Measurements from ENCODE around the gene LCN15. TPM values are rescaled to one million over a fixed set of nuclear protein-coding genes. Genes with fewer than 3 reads are reported as not detected.

The LCN15 gene
- total and polyA plus RNA-seq, 2 of the 13 experiments (the other 11 are each of a cell fraction or from before 2014, with no cell fraction given): 1.3 to 53.7 TPM

- H3K27me3 ChIP-seq (ENCODE audit: control insufficient read depth in 1 of 2, insufficient read depth in 2 of 2, low read length in 2 of 2): peaks cover 18 to 60% of the 10 kb centered on the region in 2 experiments; a peak in 4 of 5 replicates
- H2AFZ ChIP-seq (ENCODE audit: low read length): no peak overlapping the region
- no peaks in the 10 kb centered on the region for H4K20me1 ChIP-seq (ENCODE audit: insufficient read depth, low read length)
- DNase-seq (ENCODE audit: low spot score) (no peak), FAIRE-seq (no peak), ATAC-seq (no peak)
- no peaks in the 10 kb centered on the region for H3K79me2 ChIP-seq (ENCODE audit: insufficient read depth, low read length)
- H3K36me3 ChIP-seq (replicated peaks in 1 of 2; ENCODE audit: control insufficient read depth in 1 of 2, insufficient read depth in 2 of 2, low read length in 2 of 2): no peaks in the 10 kb centered on the region
- 30% methylated on average over 2 of the region's 2 CpGs for WGBS (ENCODE audit: low lambda C conversion rate)
- intact Hi-C loops (cut with micrococcal nuclease; ENCODE audit: unreplicated experiment) (no loop called here), in situ Hi-C loops (cut with HindIII; ENCODE audit: extremely low pct_ligation_motif_present, low pct_unique_long_range_greater_than_20kb) (no loop called here)
- ChIA-PET CTCF (ENCODE audit: low intra/inter-chr PET ratio, low total read pairs) (no interaction called here), POLR2A (interaction anchor here (0.9 kb wide), 1 partner anchor 22 kb away, joined by 3 read pairs; no protein-coding TSS in a partner anchor)
- H3K4me2 ChIP-seq (ENCODE audit: low read depth, low read length): no peak overlapping the region
- H3K4me1 ChIP-seq (ENCODE audit: insufficient read depth, low read length): peaks cover 12% of the 10 kb centered on the region; the same call in 1 of the 2 replicates
- H3K9ac ChIP-seq (ENCODE audit: insufficient read depth, low read depth, low read length): no peak overlapping the region
- H3K4me3 ChIP-seq (replicated peaks in 1 of 3; ENCODE audit: insufficient read depth in 1 of 3, low read depth in 2 of 3, low read length in 3 of 3): no peak overlapping the region
- peaks cover 15% of the 10 kb centered on the region for H3K9me3 ChIP-seq (ENCODE audit: low read length)
- no peak overlapping the region for H3K27ac ChIP-seq (ENCODE audit: extremely low read length, insufficient read depth, low read length)
- no TSS peak for BruUV-seq (replicated peaks)
- no peak for TF ChIP-seq TMF1 (CRISPR knock-in tag; IDR thresholded peaks at IDR 0.05; ENCODE audit: low read depth)
- no peak for TF ChIP-seq PTBP1 (IDR thresholded peaks at IDR 0.05; ENCODE audit: low read depth, low read length, poor library complexity, severe bottlenecking)
- TF ChIP-seq ZBTB39 (CRISPR knock-in tag; IDR thresholded peaks at IDR 0.05): no peak
- no peak for TF ChIP-seq POGZ (CRISPR knock-in tag; IDR thresholded peaks at IDR 0.05)
- no peak for TF ChIP-seq CREB1 (IDR thresholded peaks at IDR 0.05)
- TF ChIP-seq CREB1 (CRISPR knock-in tag; IDR thresholded peaks at IDR 0.05): no peak
- no peak for TF ChIP-seq ATF7 (IDR thresholded peaks at IDR 0.05)
- no peak for TF ChIP-seq ATF7 (CRISPR knock-in tag; IDR thresholded peaks at IDR 0.05)
- no peak for TF ChIP-seq HOXA5 (CRISPR knock-in tag; IDR thresholded peaks at IDR 0.05)
- TF ChIP-seq CEBPB (IDR thresholded peaks at IDR 0.05; ENCODE audit: borderline replicate concordance, low read depth, low read length): no peak
- TF ChIP-seq AFF4 (CRISPR knock-in tag; IDR thresholded peaks at IDR 0.05): no peak
- no peak for TF ChIP-seq KDM4B (CRISPR knock-in tag; IDR thresholded peaks at IDR 0.05)
- TF ChIP-seq PRPF4 (IDR thresholded peaks at IDR 0.05; ENCODE audit: low read depth, low read length, poor library complexity, severe bottlenecking): no peak
- no peak for TF ChIP-seq ZNF12 (CRISPR knock-in tag; IDR thresholded peaks at IDR 0.05)
- TF ChIP-seq ZNF24 (IDR thresholded peaks at IDR 0.05): no peak
- TF ChIP-seq SOX6 (IDR thresholded peaks at IDR 0.05): no peak
- no peak for TF ChIP-seq SOX6 (CRISPR knock-in tag; IDR thresholded peaks at IDR 0.05)
- TF ChIP-seq ZKSCAN8 (CRISPR knock-in tag; IDR thresholded peaks at IDR 0.05; ENCODE audit: borderline replicate concordance): no peak
- TF ChIP-seq ETV5 (CRISPR knock-in tag; IDR thresholded peaks at IDR 0.05; ENCODE audit: borderline replicate concordance): no peak
- no peak for TF ChIP-seq NFYB (CRISPR knock-in tag; IDR thresholded peaks at IDR 0.05)
These were observed 13.8 kb downstream of the LCN15 start for GRCh38 chr9:136750526-136750925.
